ENCODE results near the gene SCG3.
"Not testable (repeated sequence)": the region's sequence is repeated elsewhere in the genome, so short reads cannot be mapped to it uniquely, and the experiment has no call there.

The SCG3 gene
- 0 to 0.07 (median 0) reads per million in 9 experiments for total RNA-seq

DNA sequence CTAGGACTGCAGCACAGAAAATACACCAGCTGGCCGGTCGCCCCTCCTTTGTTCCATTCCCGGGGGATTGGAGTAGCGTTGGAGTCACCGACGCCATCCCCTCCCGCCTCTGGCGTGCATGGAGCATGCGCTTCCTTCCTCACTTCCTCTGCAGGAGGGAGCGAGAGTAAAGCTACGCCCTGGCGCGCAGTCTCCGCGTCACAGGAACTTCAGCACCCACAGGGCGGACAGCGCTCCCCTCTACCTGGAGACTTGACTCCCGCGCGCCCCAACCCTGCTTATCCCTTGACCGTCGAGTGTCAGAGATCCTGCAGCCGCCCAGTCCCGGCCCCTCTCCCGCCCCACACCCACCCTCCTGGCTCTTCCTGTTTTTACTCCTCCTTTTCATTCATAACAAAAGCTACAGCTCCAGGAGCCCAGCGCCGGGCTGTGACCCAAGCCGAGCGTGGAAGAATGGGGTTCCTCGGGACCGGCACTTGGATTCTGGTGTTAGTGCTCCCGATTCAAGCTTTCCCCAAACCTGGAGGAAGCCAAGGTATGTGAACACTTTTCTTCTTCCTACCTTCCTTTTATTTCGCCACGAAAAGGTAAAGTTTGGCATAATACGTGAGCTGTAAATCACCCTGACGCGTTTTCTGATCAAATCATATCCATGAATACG, at the start of gene SCG3:
SCG3 (plus strand) TSS at position 201 of the 661 bp plus-strand sequence; CDS start at position 454, 253 bp downstream.
- Mint-ChIP-seq H3K36me3 (ENCODE audit: insufficient read depth) (no peaks in the 10 kb centered on the region), H3K27ac (no peak within 1 kb of the TSS), H3K4me3 (no peak within 1 kb of the TSS), H3K27me3 (peaks cover 57 to 60% of the 10 kb centered on the region in 2 donors), H3K4me1 (ENCODE audit: low read depth in 2 of 2) (peaks cover 0 to 4% of the 10 kb centered on the region in 2 donors), H3K9me3 (no peaks in the 10 kb centered on the region)
- ATAC-seq (replicated peaks) = peak; percentile 49
- peak; percentile 30 to 39 (median 36) for DNase-seq

GRCh38 chr15:51634591-51635198, 46.6 kb upstream of the SCG3 start:
- ATAC-seq (replicated peaks) = no peak
- H3K4me1 Mint-ChIP-seq (ENCODE audit: low read depth in 2 of 2) = peaks cover 5 to 8% of the 10 kb centered on the region in 2 donors
- H3K27ac Mint-ChIP-seq = no peak overlapping the region
- no peak for DNase-seq
- H3K36me3 Mint-ChIP-seq (ENCODE audit: insufficient read depth) = no peaks in the 10 kb centered on the region
- no peaks in the 10 kb centered on the region for H3K9me3 Mint-ChIP-seq
- H3K27me3 Mint-ChIP-seq = peaks cover 25 to 37% of the 10 kb centered on the region in 2 donors
- no peak overlapping the region for H3K4me3 Mint-ChIP-seq

DNA sequence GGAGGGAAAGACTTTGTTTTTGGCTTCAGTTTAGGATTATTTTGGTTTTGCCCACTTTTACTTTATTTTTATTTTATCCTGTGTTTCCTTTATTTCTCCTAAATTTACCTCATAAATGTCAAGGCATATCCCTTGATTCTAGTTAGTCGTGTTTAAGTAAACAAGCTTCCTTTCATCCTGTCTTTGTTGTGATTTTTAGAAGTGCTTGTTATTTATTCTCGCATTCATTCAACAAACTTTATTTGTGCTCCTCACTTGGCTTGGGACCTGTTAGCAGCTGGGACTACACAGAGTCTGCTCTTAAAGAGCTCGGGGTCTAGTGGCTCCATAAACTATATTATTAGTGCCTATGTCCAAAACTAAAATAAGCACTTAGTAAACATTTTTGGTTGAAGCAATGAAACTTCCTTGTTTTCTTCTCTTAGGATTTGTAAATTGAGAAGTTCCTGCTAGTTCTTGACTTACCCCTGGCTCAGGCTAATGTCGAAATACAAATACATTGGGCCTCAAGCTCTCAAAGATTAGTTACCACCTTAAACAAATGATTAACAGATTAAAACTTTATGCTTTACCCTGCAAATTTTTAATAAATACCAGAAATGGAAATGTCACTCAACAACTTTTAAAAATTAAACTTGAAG, 39.7 kb upstream of the SCG3 start:
- no peaks in the 10 kb centered on the region for H3K4me1 Mint-ChIP-seq (ENCODE audit: low read depth in 2 of 2)
- DNase-seq = no peak
- no peaks in the 10 kb centered on the region for H3K36me3 Mint-ChIP-seq (ENCODE audit: insufficient read depth)
- H3K9me3 Mint-ChIP-seq = no peaks in the 10 kb centered on the region
- no peak overlapping the region for H3K27ac Mint-ChIP-seq
- no peak overlapping the region for H3K4me3 Mint-ChIP-seq
- no peak for ATAC-seq (replicated peaks)
- peaks cover 5 to 13% of the 10 kb centered on the region in 2 donors for H3K27me3 Mint-ChIP-seq

GRCh38 chr15:51642696-51643095, 38.6 kb upstream of the SCG3 start:
- H3K27ac Mint-ChIP-seq = no peak overlapping the region
- ATAC-seq (replicated peaks) (no peak), DNase-seq (no peak)
- no peak overlapping the region for H3K4me3 Mint-ChIP-seq
- H3K27me3 Mint-ChIP-seq = peaks cover 0 to 10% of the 10 kb centered on the region in 2 donors
- no peaks in the 10 kb centered on the region for H3K9me3 Mint-ChIP-seq
- no peaks in the 10 kb centered on the region for H3K36me3 Mint-ChIP-seq (ENCODE audit: insufficient read depth)
- H3K4me1 Mint-ChIP-seq (ENCODE audit: low read depth in 2 of 2) = no peaks in the 10 kb centered on the region

DNA sequence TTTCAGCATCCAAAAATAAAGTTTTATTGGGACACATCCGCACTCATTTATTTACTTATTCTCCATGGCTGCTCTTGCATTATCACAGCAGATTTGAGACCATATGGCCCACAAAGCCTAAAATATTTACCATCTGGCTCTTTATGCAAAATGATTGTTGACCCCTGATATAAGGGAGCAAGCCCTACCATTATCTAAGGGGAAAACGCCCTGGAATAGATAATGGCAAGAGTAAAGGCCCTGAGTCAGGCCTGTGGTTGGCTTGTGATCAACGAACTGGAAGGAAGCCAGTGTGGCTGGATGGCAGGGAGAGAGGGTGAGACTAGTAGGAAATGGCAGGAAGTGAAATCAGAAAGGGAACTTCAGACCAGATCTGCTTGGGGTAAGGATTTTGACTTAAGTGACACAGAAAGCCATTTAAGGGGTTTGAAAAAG, 34.2 kb upstream of the SCG3 start:
- Mint-ChIP-seq H3K4me3 (no peak overlapping the region), H3K9me3 (no peaks in the 10 kb centered on the region), H3K27me3 (peaks cover 0 to 8% of the 10 kb centered on the region in 2 donors), H3K4me1 (ENCODE audit: low read depth in 2 of 2) (no peaks in the 10 kb centered on the region), H3K27ac (no peak overlapping the region), H3K36me3 (ENCODE audit: insufficient read depth) (no peaks in the 10 kb centered on the region)
- ATAC-seq (replicated peaks) = no peak
- no peak for DNase-seq

- H3K9me3 Mint-ChIP-seq; H3K27me3 Mint-ChIP-seq; ATAC-seq (replicated peaks); H3K27ac Mint-ChIP-seq; H3K36me3 Mint-ChIP-seq (ENCODE audit: insufficient read depth); H3K4me1 Mint-ChIP-seq (ENCODE audit: low read depth in 2 of 2); H3K4me3 Mint-ChIP-seq; DNase-seq: not testable (repeated sequence)
Observed at GRCh38 chr15:51648101-51648500, 33.2 kb upstream of the SCG3 start.

DNA sequence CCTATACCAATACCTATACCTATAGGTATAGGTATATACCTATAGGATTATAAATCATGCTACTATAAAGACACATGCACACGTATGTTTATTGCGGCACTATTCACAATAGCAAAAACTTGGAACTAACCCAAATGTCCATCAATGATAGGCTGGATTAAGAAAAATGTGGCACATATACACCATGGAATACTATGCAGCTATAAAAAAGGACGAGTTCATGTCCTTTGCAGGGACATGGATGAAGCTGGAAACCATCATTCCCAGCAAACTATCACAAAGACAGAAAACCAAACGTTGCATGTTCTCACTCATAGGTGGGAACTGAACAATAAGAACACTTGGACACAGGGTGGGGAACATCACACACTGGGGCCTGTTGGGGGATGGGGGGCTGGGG, 32.7 kb upstream of the SCG3 start:
- H3K9me3 Mint-ChIP-seq; DNase-seq; ATAC-seq (replicated peaks); H3K4me1 Mint-ChIP-seq (ENCODE audit: low read depth in 2 of 2); H3K36me3 Mint-ChIP-seq (ENCODE audit: insufficient read depth); H3K4me3 Mint-ChIP-seq; H3K27me3 Mint-ChIP-seq; H3K27ac Mint-ChIP-seq: not testable (repeated sequence)

- no peaks in the 10 kb centered on the region for H3K36me3 Mint-ChIP-seq (ENCODE audit: insufficient read depth)
- DNase-seq (peak; percentile 44 to 64 (median 59)), ATAC-seq (replicated peaks) (peak; percentile 85)
- H3K4me3 Mint-ChIP-seq = no peak overlapping the region
- H3K27ac Mint-ChIP-seq = no peak overlapping the region
- H3K27me3 Mint-ChIP-seq = peaks cover 0 to 6% of the 10 kb centered on the region in 2 donors
- no peaks in the 10 kb centered on the region for H3K4me1 Mint-ChIP-seq (ENCODE audit: low read depth in 2 of 2)
- no peaks in the 10 kb centered on the region for H3K9me3 Mint-ChIP-seq
Observed at GRCh38 chr15:51649659-51650521, 31.4 kb upstream of the SCG3 start.

GRCh38 chr15:51652084-51652668, 29.1 kb upstream of the SCG3 start:
- DNase-seq = no peak
- H3K36me3 Mint-ChIP-seq (ENCODE audit: insufficient read depth) = no peaks in the 10 kb centered on the region

DNA sequence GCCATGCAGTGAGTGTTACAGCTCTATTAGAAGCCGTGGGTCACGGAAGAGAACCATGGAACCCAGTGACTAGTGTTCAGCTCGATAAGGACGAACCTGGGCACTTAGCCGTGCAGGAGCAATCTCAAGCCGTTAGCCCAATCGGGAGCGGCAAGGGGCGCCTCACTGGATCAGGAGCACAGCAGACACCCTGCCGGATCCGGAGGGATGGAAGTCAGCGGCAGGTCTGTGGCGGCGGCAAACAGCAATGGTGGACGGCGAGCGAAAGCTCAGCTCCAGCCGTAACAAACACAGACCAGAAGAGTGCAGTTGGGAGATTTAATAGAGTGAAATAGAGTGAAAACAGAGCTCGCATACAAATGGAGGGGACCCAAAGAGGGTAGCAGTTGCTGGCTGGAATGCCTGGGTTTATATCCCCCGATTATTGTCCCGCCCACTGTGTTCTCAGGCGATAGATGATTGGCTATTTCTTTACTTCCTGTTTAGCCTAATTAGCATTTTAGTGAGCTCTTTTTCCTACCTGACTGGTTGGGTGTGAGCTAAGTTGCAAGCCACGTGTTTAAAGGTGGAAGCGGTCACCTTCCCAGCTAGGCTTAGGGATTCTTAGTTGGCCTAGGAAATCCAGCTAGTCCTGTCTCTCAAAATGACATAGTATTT, 25.8 kb upstream of the SCG3 start:
- H3K4me3 Mint-ChIP-seq; H3K36me3 Mint-ChIP-seq (ENCODE audit: insufficient read depth); H3K4me1 Mint-ChIP-seq (ENCODE audit: low read depth in 2 of 2); ATAC-seq (replicated peaks); H3K9me3 Mint-ChIP-seq; H3K27ac Mint-ChIP-seq; DNase-seq: not testable (repeated sequence)
- peaks cover 8 to 10% of the 10 kb centered on the region in 2 donors for H3K27me3 Mint-ChIP-seq

More at GRCh38 chr15:51652084-51652668, 29.1 kb upstream of the SCG3 start:
- ATAC-seq (replicated peaks) = no peak
- no peaks in the 10 kb centered on the region for H3K4me1 Mint-ChIP-seq (ENCODE audit: low read depth in 2 of 2)
- peaks cover 8 to 10% of the 10 kb centered on the region in 2 donors for H3K27me3 Mint-ChIP-seq
- H3K9me3 Mint-ChIP-seq = no peaks in the 10 kb centered on the region
- no peak overlapping the region for H3K27ac Mint-ChIP-seq
- no peak overlapping the region for H3K4me3 Mint-ChIP-seq

DNA sequence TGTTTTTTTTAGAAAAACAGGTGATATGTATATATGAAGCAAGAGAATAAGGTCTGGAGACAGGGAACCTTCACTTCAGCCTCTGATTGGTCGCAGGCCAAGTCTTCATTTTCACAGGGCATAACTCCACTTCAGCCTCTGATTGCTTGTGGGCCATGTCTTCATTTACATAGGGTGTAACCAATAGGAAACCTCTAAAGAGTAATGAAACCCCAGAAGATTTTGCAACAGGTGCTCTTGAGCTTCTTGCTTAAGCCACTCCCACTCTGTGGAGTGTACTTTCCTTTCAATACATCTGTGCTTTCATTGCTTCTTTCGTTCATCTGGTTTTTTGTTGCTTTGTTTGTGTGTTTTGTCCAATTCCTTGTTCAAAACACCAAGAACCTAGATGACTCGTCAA, 22.6 kb upstream of the SCG3 start:
- no peak overlapping the region for H3K4me3 Mint-ChIP-seq
- no peaks in the 10 kb centered on the region for H3K4me1 Mint-ChIP-seq (ENCODE audit: low read depth in 2 of 2)
- peaks cover 4 to 16% of the 10 kb centered on the region in 2 donors for H3K27me3 Mint-ChIP-seq
- ATAC-seq (replicated peaks) (no peak), DNase-seq (no peak)
- no peaks in the 10 kb centered on the region for H3K9me3 Mint-ChIP-seq
- H3K36me3 Mint-ChIP-seq (ENCODE audit: insufficient read depth) = no peaks in the 10 kb centered on the region
- no peak overlapping the region for H3K27ac Mint-ChIP-seq

GRCh38 chr15:51661072-51661471, 20.2 kb upstream of the SCG3 start:
- Mint-ChIP-seq H3K4me3 (no peak overlapping the region), H3K4me1 (ENCODE audit: low read depth in 2 of 2) (no peaks in the 10 kb centered on the region), H3K27ac (no peak overlapping the region), H3K9me3 (no peaks in the 10 kb centered on the region), H3K36me3 (ENCODE audit: insufficient read depth) (no peaks in the 10 kb centered on the region), H3K27me3 (peaks cover 0 to 7% of the 10 kb centered on the region in 2 donors)
- no peak for DNase-seq
- no peak for ATAC-seq (replicated peaks)
